Uterus (tissue), 4 donors: ENCODE measurements around the gene ASTN2. TPM values are rescaled to one million over a fixed set of nuclear protein-coding genes. Genes with fewer than 3 reads are reported as not detected.

Source experiments
- DNase-seq, 2 donors: peaks; one replicate each; pipeline ENCODE4 v3.0.0-alpha.2; 2019 to 2020
- H3K27ac ChIP-seq, 2 donors: fragments of 200-600 bp; sonication (generic); 1 replicate in 1 of 2; 2 replicates in 1 of 2; pipeline ENCODE4 v1.5.1; 2016 to 2018
- H3K27me3 ChIP-seq, 2 donors: fragments of 200-600 bp; sonication (generic); one replicate each; pipeline ENCODE4 v1.5.1; 2018 to 2019; ENCODE audit warnings: control low read depth in 1 of 2
- H3K36me3 ChIP-seq, 2 donors: fragments of 200-600 bp; sonication (generic); one replicate each; pipeline ENCODE4 v1.5.1; 2019; ENCODE audit warnings: control low read depth in 1 of 2
- H3K4me1 ChIP-seq, 2 donors: fragments of 200-600 bp; sonication (generic); one replicate each; pipeline ENCODE4 v1.5.1; 2018 to 2019; ENCODE audit warnings: control low read depth in 1 of 2
- H3K4me3 ChIP-seq, 2 donors: fragments of 200-600 bp; sonication (generic); 1 replicate in 1 of 2; 2 replicates in 1 of 2; pipeline ENCODE4 v1.5.1; 2018 to 2019; ENCODE audit warnings: mild to moderate bottlenecking in 1 of 2
- H3K9me3 ChIP-seq, 2 donors: fragments of 200-600 bp; sonication (generic); one replicate each; pipeline ENCODE4 v1.5.1; 2019; ENCODE audit warnings: control low read depth in 1 of 2
- CTCF ChIP-seq, 4 experiments: fragments of 200-600 bp in 2 of 4; fragments of 450-650 bp in 2 of 4; sonication (generic) in 2 of 4; IDR thresholded peaks; one replicate each; pipeline ENCODE4 v1.5.1; 2016 to 2019; ENCODE audit warnings: antibody characterized with exemption in 4 of 4, mild to moderate bottlenecking in 2 of 4, moderate library complexity in 1 of 4
- POLR2A ChIP-seq, 2 donors: fragments of 450-650 bp; IDR thresholded peaks; one replicate each; pipeline ENCODE4 v1.6.1; 2016; ENCODE audit warnings: antibody characterized with exemption in 2 of 2, mild to moderate bottlenecking in 1 of 2, moderate library complexity in 1 of 2
- intact Hi-C: fragments of 100-400 bp; cut with DNase I; formaldehyde crosslinking; loops from one replicate; pipeline ENCODE4 v1.15.1; 2023; ENCODE audit warnings: low total_unique reads
- total RNA-seq, 4 donors: library from RNA; depleted of rRNA in 3 of 4; stranded (reverse); fragments of >200 nt in 3 of 4; gene quantifications; one replicate each; pipeline versions ENCODE4 v1.1.0 to v1.2.4, GENCODE V29; 2014 to 2023
- donor health status: DM: yes; HTN: yes; CAD: no.

Gene ASTN2
- total RNA-seq, 4 donors from 2014 or later = 1.8 to 8.6 (median 6.7) TPM

- no peaks in the 10 kb centered on the region for H3K27me3 ChIP-seq
- no peaks in the 10 kb centered on the region for H3K4me1 ChIP-seq
- no peak for TF ChIP-seq POLR2A (IDR thresholded peaks at IDR 0.05)
- no peak for TF ChIP-seq CTCF (IDR thresholded peaks at IDR 0.05)
- no peak overlapping the region for H3K4me3 ChIP-seq
- intact Hi-C loops = no loop called here
- no peaks in the 10 kb centered on the region for H3K36me3 ChIP-seq
- H3K27ac ChIP-seq = no peak overlapping the region
- no peak for DNase-seq
- H3K9me3 ChIP-seq = no peaks in the 10 kb centered on the region
These were observed 289.3 kb downstream of the ASTN2 start for GRCh38 chr9:117125531-117125930.

GRCh38 chr9:117123729-117124128 is 291.1 kb downstream of the ASTN2 start:
- H3K36me3 ChIP-seq = no peaks in the 10 kb centered on the region
- H3K4me1 ChIP-seq = no peaks in the 10 kb centered on the region
- no peak overlapping the region for H3K27ac ChIP-seq
- intact Hi-C loops = no loop called here
- H3K4me3 ChIP-seq = no peak overlapping the region
- H3K27me3 ChIP-seq = no peaks in the 10 kb centered on the region
- TF ChIP-seq CTCF (IDR thresholded peaks at IDR 0.05) (no peak), POLR2A (IDR thresholded peaks at IDR 0.05) (no peak)
- DNase-seq = no peak
- H3K9me3 ChIP-seq = no peaks in the 10 kb centered on the region

GRCh38 chr9:117122953-117123352 is 291.9 kb downstream of the ASTN2 start:
- no peak for DNase-seq
- H3K4me1 ChIP-seq = no peaks in the 10 kb centered on the region
- intact Hi-C loops = no loop called here

GRCh38 chr9:117122102-117122501 is 292.8 kb downstream of the ASTN2 start:
- no peak overlapping the region for H3K27ac ChIP-seq
- no peaks in the 10 kb centered on the region for H3K27me3 ChIP-seq
- no peak overlapping the region for H3K4me3 ChIP-seq
- intact Hi-C loops = no loop called here
- no peak for DNase-seq
- no peaks in the 10 kb centered on the region for H3K36me3 ChIP-seq
- no peaks in the 10 kb centered on the region for H3K9me3 ChIP-seq
- TF ChIP-seq POLR2A (IDR thresholded peaks at IDR 0.05) = no peak
- TF ChIP-seq CTCF (IDR thresholded peaks at IDR 0.05) = no peak
- no peaks in the 10 kb centered on the region for H3K4me1 ChIP-seq

More at GRCh38 chr9:117122953-117123352, 291.9 kb downstream of the ASTN2 start:
- Histone ChIP-seq H3K27me3 (no peaks in the 10 kb centered on the region), H3K4me3 (no peak overlapping the region), H3K27ac (no peak overlapping the region), H3K36me3 (no peaks in the 10 kb centered on the region), H3K9me3 (no peaks in the 10 kb centered on the region)
- no peak for TF ChIP-seq CTCF (IDR thresholded peaks at IDR 0.05)

- no peak for TF ChIP-seq CTCF (IDR thresholded peaks at IDR 0.05)
- TF ChIP-seq POLR2A (IDR thresholded peaks at IDR 0.05) = no peak
- H3K27ac ChIP-seq = no peak overlapping the region
- no peaks in the 10 kb centered on the region for H3K4me1 ChIP-seq
- H3K36me3 ChIP-seq = no peaks in the 10 kb centered on the region
- no peak overlapping the region for H3K4me3 ChIP-seq
- no peaks in the 10 kb centered on the region for H3K27me3 ChIP-seq
- intact Hi-C loops = no loop called here
- DNase-seq = no peak
- H3K9me3 ChIP-seq = no peaks in the 10 kb centered on the region
These were observed 293.5 kb downstream of the ASTN2 start for GRCh38 chr9:117121316-117121715.
